ENCODE data around the gene OR51E1.

- no peak for TF ChIP-seq CTCF (IDR thresholded peaks at IDR 0.05)
- no peak for TF ChIP-seq POLR2A (IDR thresholded peaks at IDR 0.05)
Observed at GRCh38 chr11:4644233-4644632, 451 bp downstream of the OR51E1 start.
